ENCODE measurements around the gene RIMBP3C.
"Not testable (repeated sequence)": the region's sequence is repeated elsewhere in the genome, so short reads cannot be mapped to it uniquely, and the experiment has no call there.

RIMBP3C gene

GRCh38 chr22:21567456-21568346 lies 16.4 kb upstream of the RIMBP3C start, which contains the start of gene UBE2L3:
Gene UBE2L3, plus strand, starts transcription at chr22:21567714. Its CDS starts 31 bp downstream, at chr22:21567745.
- no peaks in the 10 kb centered on the region for H3K9me3 ChIP-seq
- peaks cover 47 to 50% of the 10 kb centered on the region in 2 experiments for H3K4me1 ChIP-seq (ENCODE audit: control insufficient read depth in 1 of 2, insufficient read depth in 1 of 2, low read depth in 1 of 2, low read length in 1 of 2)
- peak within 1 kb of the TSS; percentile 86 to 88 for H3K4me3 ChIP-seq (ENCODE audit: low read depth in 1 of 2, low read length in 1 of 2)
- H3K36me3 ChIP-seq: no peaks in the 10 kb centered on the region
- peak within 1 kb of the TSS; percentile 91 for H3K27ac ChIP-seq
- H3K27me3 ChIP-seq: no peaks in the 10 kb centered on the region
- peak; percentile 18 for TF ChIP-seq CTCF (IDR thresholded peaks at IDR 0.05)

GRCh38 chr22:21564411-21564810 lies 13.2 kb upstream of the RIMBP3C start:
- peaks cover 14 to 20% of the 10 kb centered on the region in 2 experiments for H3K4me1 ChIP-seq (ENCODE audit: control insufficient read depth in 1 of 2, insufficient read depth in 1 of 2, low read depth in 1 of 2, low read length in 1 of 2)
- no peaks in the 10 kb centered on the region for H3K36me3 ChIP-seq
- H3K4me3 ChIP-seq (ENCODE audit: low read depth in 1 of 2, low read length in 1 of 2): no peak overlapping the region
- no peaks in the 10 kb centered on the region for H3K9me3 ChIP-seq
- no peak overlapping the region for H3K27ac ChIP-seq
- TF ChIP-seq CTCF (IDR thresholded peaks at IDR 0.05): no peak
- no peaks in the 10 kb centered on the region for H3K27me3 ChIP-seq

GRCh38 chr22:21563912-21564311 lies 12.7 kb upstream of the RIMBP3C start:
- H3K27ac ChIP-seq: no peak overlapping the region
- H3K4me1 ChIP-seq (ENCODE audit: control insufficient read depth in 1 of 2, insufficient read depth in 1 of 2, low read depth in 1 of 2, low read length in 1 of 2): peaks cover 9 to 15% of the 10 kb centered on the region in 2 experiments
- H3K27me3 ChIP-seq: no peaks in the 10 kb centered on the region
- no peak overlapping the region for H3K4me3 ChIP-seq (ENCODE audit: low read depth in 1 of 2, low read length in 1 of 2)
- no peak for TF ChIP-seq CTCF (IDR thresholded peaks at IDR 0.05)
- no peaks in the 10 kb centered on the region for H3K36me3 ChIP-seq
- H3K9me3 ChIP-seq: no peaks in the 10 kb centered on the region

- H3K9me3 ChIP-seq, H3K27ac ChIP-seq, H3K27me3 ChIP-seq: not testable (repeated sequence)
These were observed 9.4 kb upstream of the RIMBP3C start for GRCh38 chr22:21560657-21561056.

GRCh38 chr22:21559345-21560125 lies 8.3 kb upstream of the RIMBP3C start:
- H3K4me3 ChIP-seq (ENCODE audit: low read depth in 1 of 2, low read length in 1 of 2); H3K27me3 ChIP-seq; H3K36me3 ChIP-seq; H3K9me3 ChIP-seq; H3K27ac ChIP-seq; H3K4me1 ChIP-seq (ENCODE audit: control insufficient read depth in 1 of 2, insufficient read depth in 1 of 2, low read depth in 1 of 2, low read length in 1 of 2): not testable (repeated sequence)

More at GRCh38 chr22:21560657-21561056, 9.4 kb upstream of the RIMBP3C start:
- H3K4me1 ChIP-seq (ENCODE audit: control insufficient read depth in 1 of 2, insufficient read depth in 1 of 2, low read depth in 1 of 2, low read length in 1 of 2); H3K36me3 ChIP-seq; H3K4me3 ChIP-seq (ENCODE audit: low read depth in 1 of 2, low read length in 1 of 2): not testable (repeated sequence)

- not testable (repeated sequence) for H3K4me1 ChIP-seq (ENCODE audit: control insufficient read depth in 1 of 2, insufficient read depth in 1 of 2, low read depth in 1 of 2, low read length in 1 of 2); H3K27me3 ChIP-seq; H3K27ac ChIP-seq; H3K4me3 ChIP-seq (ENCODE audit: low read depth in 1 of 2, low read length in 1 of 2); H3K9me3 ChIP-seq; H3K36me3 ChIP-seq
These were observed 598 bp downstream of the RIMBP3C start for GRCh38 chr22:21550678-21551047.

GRCh38 chr22:21550008-21550677 lies 1.1 kb downstream of the RIMBP3C start:
- H3K4me3 ChIP-seq (ENCODE audit: low read depth in 1 of 2, low read length in 1 of 2); H3K4me1 ChIP-seq (ENCODE audit: control insufficient read depth in 1 of 2, insufficient read depth in 1 of 2, low read depth in 1 of 2, low read length in 1 of 2); H3K36me3 ChIP-seq; H3K27ac ChIP-seq; H3K9me3 ChIP-seq; H3K27me3 ChIP-seq: not testable (repeated sequence)

GRCh38 chr22:21549558-21549957 lies 1.7 kb downstream of the RIMBP3C start:
- H3K9me3 ChIP-seq: not testable (repeated sequence)

GRCh38 chr22:21544432-21545322 lies 6.6 kb downstream of the RIMBP3C start:
- not testable (repeated sequence) for H3K4me3 ChIP-seq (ENCODE audit: low read depth in 1 of 2, low read length in 1 of 2); H3K9me3 ChIP-seq; H3K36me3 ChIP-seq; H3K27ac ChIP-seq; H3K4me1 ChIP-seq (ENCODE audit: control insufficient read depth in 1 of 2, insufficient read depth in 1 of 2, low read depth in 1 of 2, low read length in 1 of 2); H3K27me3 ChIP-seq

More at GRCh38 chr22:21549558-21549957, 1.7 kb downstream of the RIMBP3C start:
- H3K27ac ChIP-seq; H3K4me3 ChIP-seq (ENCODE audit: low read depth in 1 of 2, low read length in 1 of 2); H3K36me3 ChIP-seq; H3K4me1 ChIP-seq (ENCODE audit: control insufficient read depth in 1 of 2, insufficient read depth in 1 of 2, low read depth in 1 of 2, low read length in 1 of 2); H3K27me3 ChIP-seq: not testable (repeated sequence)
